Measurements from ENCODE around the gene IDH3G. TPM values are rescaled to one million over a fixed set of nuclear protein-coding genes. Genes with fewer than 3 reads are reported as not detected.

IDH3G gene
- total and polyA plus RNA-seq, 4 donors: 33.3 to 72.5 (median 47.6) TPM

DNA sequence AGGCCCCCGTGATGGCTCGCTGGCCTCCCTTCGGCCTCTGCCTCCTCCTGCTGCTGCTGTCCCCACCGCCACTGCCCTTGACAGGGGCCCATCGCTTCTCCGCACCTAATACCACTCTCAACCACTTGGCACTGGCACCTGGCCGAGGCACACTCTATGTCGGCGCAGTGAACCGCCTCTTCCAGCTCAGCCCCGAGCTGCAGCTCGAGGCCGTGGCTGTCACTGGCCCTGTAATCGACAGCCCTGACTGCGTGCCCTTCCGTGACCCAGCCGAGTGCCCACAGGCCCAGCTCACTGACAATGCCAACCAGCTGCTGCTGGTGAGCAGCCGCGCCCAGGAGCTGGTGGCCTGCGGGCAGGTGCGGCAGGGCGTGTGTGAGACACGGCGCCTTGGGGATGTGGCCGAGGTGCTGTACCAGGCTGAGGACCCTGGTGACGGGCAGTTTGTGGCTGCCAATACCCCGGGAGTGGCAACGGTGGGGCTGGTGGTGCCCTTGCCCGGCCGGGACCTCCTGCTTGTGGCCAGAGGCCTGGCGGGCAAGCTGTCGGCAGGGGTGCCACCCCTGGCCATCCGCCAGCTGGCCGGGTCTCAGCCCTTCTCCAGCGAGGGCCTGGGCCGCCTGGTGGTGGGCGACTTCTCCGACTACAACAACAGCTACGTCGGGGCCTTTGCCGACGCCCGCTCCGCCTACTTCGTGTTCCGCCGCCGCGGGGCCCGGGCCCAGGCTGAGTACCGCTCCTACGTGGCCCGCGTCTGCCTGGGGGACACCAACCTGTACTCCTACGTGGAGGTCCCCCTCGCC, 27.1 kb downstream of the IDH3G start:
- peak; percentile 50 to 76 for DNase-seq
- WGBS, 2 donors: 84 to 91% methylated on average over 56 of the region's 56 CpGs
- H3K36me3 ChIP-seq (ENCODE audit: control insufficient read depth in 1 of 2, insufficient read depth in 2 of 2, low read length in 1 of 2): no peaks in the 10 kb centered on the region
- H3K4me1 ChIP-seq (ENCODE audit: control insufficient read depth in 1 of 2, insufficient read depth in 2 of 2, low read length in 2 of 2): no peaks in the 10 kb centered on the region
- no peak for ATAC-seq (ENCODE audit: low FRiP score)
- no peaks in the 10 kb centered on the region for H3K9me3 ChIP-seq (ENCODE audit: control insufficient read depth, low read length)
- H3K27me3 ChIP-seq (ENCODE audit: control insufficient read depth in 1 of 2, insufficient read depth in 2 of 2, low read length in 1 of 2): no peaks in the 10 kb centered on the region
- H3K4me3 ChIP-seq (ENCODE audit: low read length in 2 of 2): no peak overlapping the region
- no peak overlapping the region for H3K27ac ChIP-seq (ENCODE audit: low read depth in 1 of 2, low read length in 2 of 2)
- intact Hi-C loops (cut with DNase I): no loop called here

DNA sequence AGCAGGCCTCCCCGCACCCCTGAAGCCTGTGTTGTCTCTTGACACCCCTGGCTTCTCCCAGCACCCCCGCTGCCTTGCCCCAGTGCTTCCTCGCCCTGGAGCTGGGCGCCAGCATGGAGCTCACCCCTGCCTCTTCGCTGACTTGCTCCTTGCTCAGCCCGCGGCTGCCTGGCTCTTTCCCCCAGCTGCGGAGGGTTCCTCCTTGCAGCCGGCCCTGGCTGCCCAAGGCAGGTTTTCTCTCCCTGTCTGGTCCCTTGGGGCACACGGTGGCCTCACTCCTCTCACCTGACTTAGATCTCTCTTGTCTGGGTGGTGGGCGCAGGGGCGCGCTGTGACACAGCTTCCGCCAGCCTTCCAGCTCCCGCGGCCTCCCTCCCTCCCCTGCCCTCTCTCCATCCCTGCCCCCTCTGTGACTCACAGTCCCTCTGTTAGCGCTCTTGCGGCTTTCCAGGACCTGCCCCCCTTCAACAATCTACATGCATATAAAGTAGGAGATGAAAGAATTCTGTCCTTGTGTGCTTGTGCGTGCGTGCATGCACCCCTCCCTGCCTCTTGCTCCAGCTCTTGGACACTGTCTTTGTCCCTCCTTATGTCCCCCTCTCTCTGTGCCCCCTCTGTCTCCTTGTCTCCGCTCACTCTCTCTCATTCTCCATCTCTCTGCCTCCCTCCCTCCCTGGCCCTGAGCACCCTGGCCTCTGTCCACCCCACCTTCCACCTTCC, 27.9 kb downstream of the IDH3G start:
- Histone ChIP-seq H3K4me3 (ENCODE audit: low read length in 2 of 2) (no peak overlapping the region), H3K36me3 (ENCODE audit: control insufficient read depth in 1 of 2, insufficient read depth in 2 of 2, low read length in 1 of 2) (no peaks in the 10 kb centered on the region), H3K27me3 (ENCODE audit: control insufficient read depth in 1 of 2, insufficient read depth in 2 of 2, low read length in 1 of 2) (no peaks in the 10 kb centered on the region), H3K9me3 (ENCODE audit: control insufficient read depth, low read length) (no peaks in the 10 kb centered on the region), H3K4me1 (ENCODE audit: control insufficient read depth in 1 of 2, insufficient read depth in 2 of 2, low read length in 2 of 2) (no peaks in the 10 kb centered on the region), H3K27ac (ENCODE audit: low read depth in 1 of 2, low read length in 2 of 2) (peak overlapping the region in 1 of 2 donors; percentile 57)
- DNase-seq: peak; percentile 52 to 79
- ATAC-seq (ENCODE audit: low FRiP score): peak; percentile 8
- 39 to 60% methylated on average over 20 to 21 of the region's 21 CpGs for WGBS, 2 donors
- intact Hi-C loops (cut with DNase I): no loop called here

DNA sequence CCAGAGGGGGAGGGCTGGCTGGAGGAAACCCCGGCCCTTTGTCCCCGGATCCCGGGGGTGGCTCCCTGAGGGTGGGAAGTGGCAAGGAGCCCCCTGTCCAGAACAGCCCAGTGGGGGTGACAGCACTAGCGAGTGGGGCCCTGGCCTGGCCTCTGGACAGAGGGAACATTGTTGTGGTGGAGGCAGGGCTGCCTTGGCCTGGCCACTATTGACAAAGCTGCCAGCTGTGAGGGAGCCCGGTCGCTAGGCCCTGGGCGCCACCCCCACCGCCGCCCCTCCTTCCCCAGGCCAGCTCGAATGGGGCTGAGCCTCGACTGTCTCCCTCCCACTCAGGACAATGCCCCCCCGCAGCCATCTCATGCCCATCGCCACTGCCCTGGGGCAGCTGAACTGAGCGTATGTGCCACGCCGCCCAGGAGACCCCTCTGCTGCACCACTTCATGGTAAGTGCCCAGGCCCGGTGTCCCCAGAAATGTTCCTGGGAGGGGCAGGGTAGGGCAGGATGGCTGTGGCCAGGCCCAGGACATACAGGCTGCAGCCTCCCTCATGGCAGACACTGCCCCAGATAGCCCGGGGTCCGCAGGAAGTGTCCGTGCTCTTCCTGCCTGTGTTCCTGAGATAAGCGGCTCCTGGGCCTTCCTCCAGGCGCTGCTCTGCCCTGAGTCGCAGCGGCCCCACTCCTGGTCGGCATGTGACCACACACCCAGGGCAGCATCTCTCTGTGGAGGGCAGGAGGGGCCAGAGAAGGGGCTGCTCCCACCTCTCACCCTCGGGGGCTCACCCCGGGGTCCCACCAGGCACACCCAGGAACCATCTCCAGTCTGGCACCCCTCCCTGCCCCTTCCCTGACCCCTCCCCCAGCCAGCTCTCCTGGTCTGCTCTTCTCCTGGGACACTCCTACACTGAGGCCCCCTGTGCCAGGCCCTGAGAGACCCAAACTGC, 28.8 kb downstream of the IDH3G start:
- Histone ChIP-seq H3K9me3 (ENCODE audit: control insufficient read depth, low read length) (no peaks in the 10 kb centered on the region), H3K27ac (ENCODE audit: low read depth in 1 of 2, low read length in 2 of 2) (peak overlapping the region in 1 of 2 donors; percentile 57), H3K4me1 (ENCODE audit: control insufficient read depth in 1 of 2, insufficient read depth in 2 of 2, low read length in 2 of 2) (no peaks in the 10 kb centered on the region), H3K4me3 (ENCODE audit: low read length in 2 of 2) (no peak overlapping the region), H3K27me3 (ENCODE audit: control insufficient read depth in 1 of 2, insufficient read depth in 2 of 2, low read length in 1 of 2) (no peaks in the 10 kb centered on the region), H3K36me3 (ENCODE audit: control insufficient read depth in 1 of 2, insufficient read depth in 2 of 2, low read length in 1 of 2) (no peaks in the 10 kb centered on the region)
- ATAC-seq (ENCODE audit: low FRiP score) (peak; percentile 20), DNase-seq (peak in 1 of 2 donors; percentile 50)
- WGBS, 2 donors: 51 to 66% methylated on average over 27 of the region's 27 CpGs
- intact Hi-C loops (cut with DNase I): loop anchor here in 1 of 2 donors (2.0 kb wide), 1 partner anchor 187 kb away; no protein-coding TSS in a partner anchor

DNA sequence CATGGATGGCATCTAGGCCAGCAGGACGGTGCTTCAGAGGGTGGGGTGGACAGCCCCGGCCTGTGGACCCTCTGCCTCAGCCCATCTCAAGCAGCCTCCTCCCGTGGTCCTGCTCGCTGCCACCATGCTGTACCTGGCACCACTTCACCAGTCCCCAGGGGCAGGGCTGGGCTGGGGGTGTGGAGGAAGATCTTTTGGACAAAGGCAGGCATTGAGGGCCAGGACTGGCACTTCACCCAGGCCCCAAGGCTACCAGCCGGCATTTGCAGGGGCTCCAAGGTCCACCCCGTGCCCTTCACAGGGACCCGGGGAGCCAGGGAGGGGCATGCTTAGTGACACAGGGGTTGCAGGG, 29.4 kb downstream of the IDH3G start:
- WGBS, 2 donors: 71 to 83% methylated on average over 7 of the region's 7 CpGs
- DNase-seq (peak; percentile 41 to 73), ATAC-seq (ENCODE audit: low FRiP score) (no peak)
- intact Hi-C loops (cut with DNase I): loop anchor here (2.0 to 5.0 kb wide), 3 partner anchors 173 to 188 kb away; partner anchors contain the start of gene NAA10 (in 1 of the 2)
- H3K9me3 ChIP-seq (ENCODE audit: control insufficient read depth, low read length): no peaks in the 10 kb centered on the region
- no peaks in the 10 kb centered on the region for H3K27me3 ChIP-seq (ENCODE audit: control insufficient read depth in 1 of 2, insufficient read depth in 2 of 2, low read length in 1 of 2)
- H3K36me3 ChIP-seq (ENCODE audit: control insufficient read depth in 1 of 2, insufficient read depth in 2 of 2, low read length in 1 of 2): no peaks in the 10 kb centered on the region
- H3K27ac ChIP-seq (ENCODE audit: low read depth in 1 of 2, low read length in 2 of 2): no peak overlapping the region
- H3K4me3 ChIP-seq (ENCODE audit: low read length in 2 of 2): no peak overlapping the region
- H3K4me1 ChIP-seq (ENCODE audit: control insufficient read depth in 1 of 2, insufficient read depth in 2 of 2, low read length in 2 of 2): no peaks in the 10 kb centered on the region

DNA sequence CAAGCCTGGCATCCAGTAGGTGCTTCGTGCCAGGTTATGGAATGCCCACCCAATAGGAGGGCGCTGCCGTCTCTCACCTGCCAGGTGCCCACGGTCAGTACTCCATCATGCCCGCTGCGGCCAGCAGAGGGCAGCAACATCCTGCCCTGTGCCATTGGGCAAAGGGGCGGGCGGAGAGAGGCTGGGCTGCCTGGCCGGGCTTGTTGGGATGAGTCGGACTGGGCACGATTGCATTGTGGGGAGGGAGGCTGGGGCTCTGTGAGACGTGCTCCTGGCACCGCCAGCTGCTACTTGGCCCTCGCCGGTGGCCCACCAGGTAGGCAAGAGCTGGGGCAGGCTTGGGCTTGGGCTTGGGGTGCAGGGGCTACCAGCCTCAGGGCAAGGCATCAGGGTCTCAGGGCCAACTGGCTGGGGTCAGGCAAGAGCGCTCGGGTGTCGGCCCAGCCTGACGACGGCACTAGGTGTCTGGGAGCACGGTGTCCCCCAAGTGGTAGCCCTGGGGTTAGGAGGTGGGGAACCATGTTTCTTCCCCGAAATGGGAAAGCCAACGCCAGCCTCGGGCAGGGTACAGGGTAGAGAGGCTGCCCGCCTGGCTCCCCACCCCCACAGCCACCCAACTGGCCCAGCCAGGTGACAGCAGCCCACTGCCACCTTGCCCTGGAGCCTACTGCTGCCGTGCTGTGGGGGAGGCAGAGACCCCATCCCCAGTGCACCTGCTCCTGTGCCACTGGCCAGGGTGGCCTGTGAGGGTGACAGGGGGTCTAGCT, 30.0 kb downstream of the IDH3G start, which contains the start of gene PLXNB3:
Gene PLXNB3 (plus strand): TSS at position 261 of the 767 bp plus-strand sequence. CDS start 1,287 bp downstream, outside the sequence.
- no peaks in the 10 kb centered on the region for H3K4me1 ChIP-seq (ENCODE audit: control insufficient read depth in 1 of 2, insufficient read depth in 2 of 2, low read length in 2 of 2)
- WGBS, 2 donors: 25 to 37% methylated on average over 26 of the region's 26 CpGs
- H3K27me3 ChIP-seq (ENCODE audit: control insufficient read depth in 1 of 2, insufficient read depth in 2 of 2, low read length in 1 of 2): no peaks in the 10 kb centered on the region
- H3K9me3 ChIP-seq (ENCODE audit: control insufficient read depth, low read length): no peaks in the 10 kb centered on the region
- peak; percentile 77 for ATAC-seq (ENCODE audit: low FRiP score)
- no peak within 1 kb of the TSS for H3K4me3 ChIP-seq (ENCODE audit: low read length in 2 of 2)
- peak; percentile 89 to 93 for DNase-seq
- no peaks in the 10 kb centered on the region for H3K36me3 ChIP-seq (ENCODE audit: control insufficient read depth in 1 of 2, insufficient read depth in 2 of 2, low read length in 1 of 2)
- H3K27ac ChIP-seq (ENCODE audit: low read depth in 1 of 2, low read length in 2 of 2): no peak within 1 kb of the TSS
- intact Hi-C loops (cut with DNase I): loop anchor here (2.0 to 5.0 kb wide), 3 partner anchors 173 to 189 kb away; partner anchors contain the start of gene NAA10 (in 1 of the 2)

DNA sequence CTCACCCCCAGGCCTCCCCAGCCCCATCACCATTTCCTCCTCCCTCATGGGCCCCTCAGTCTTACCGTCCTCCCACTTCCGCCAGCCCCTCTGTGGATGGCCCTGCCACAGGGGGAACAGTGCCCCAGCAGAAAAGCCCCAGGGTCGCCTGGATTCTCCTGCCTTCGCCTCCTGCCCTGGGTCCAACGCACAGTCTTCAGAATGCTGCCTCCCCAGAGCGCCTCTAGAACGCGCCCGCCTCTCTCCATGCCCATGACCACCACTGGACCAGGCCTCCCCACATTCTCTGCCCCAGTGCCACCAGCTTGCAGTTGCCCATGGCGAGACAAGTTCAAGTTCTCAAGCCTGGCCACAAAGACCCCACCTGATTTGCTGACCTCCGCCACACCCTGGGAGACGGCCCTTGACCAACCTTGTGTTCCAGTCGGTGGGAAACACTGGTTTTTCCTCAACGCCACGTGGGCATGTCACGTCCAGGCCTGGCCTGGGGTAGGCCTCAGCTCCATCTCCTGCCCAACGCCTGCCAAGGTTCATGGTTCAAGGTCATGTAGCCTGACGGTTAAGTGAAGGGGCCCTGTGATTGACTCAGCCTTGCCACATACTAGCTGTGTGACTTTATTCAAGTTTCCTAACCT, 30.8 kb downstream of the IDH3G start:
- DNase-seq (peak in 1 of 2 donors; percentile 41), ATAC-seq (ENCODE audit: low FRiP score) (no peak)
- no peaks in the 10 kb centered on the region for H3K9me3 ChIP-seq (ENCODE audit: control insufficient read depth, low read length)
- no peaks in the 10 kb centered on the region for H3K4me1 ChIP-seq (ENCODE audit: control insufficient read depth in 1 of 2, insufficient read depth in 2 of 2, low read length in 2 of 2)
- no peaks in the 10 kb centered on the region for H3K27me3 ChIP-seq (ENCODE audit: control insufficient read depth in 1 of 2, insufficient read depth in 2 of 2, low read length in 1 of 2)
- H3K27ac ChIP-seq (ENCODE audit: low read depth in 1 of 2, low read length in 2 of 2): no peak overlapping the region
- 88 to 90% methylated on average over 18 of the region's 18 CpGs for WGBS, 2 donors
- intact Hi-C loops (cut with DNase I): loop anchor here in 1 of 2 donors (5.0 kb wide), 2 partner anchors 174 to 189 kb away; partner anchors contain the start of gene NAA10
- no peak overlapping the region for H3K4me3 ChIP-seq (ENCODE audit: low read length in 2 of 2)
- no peaks in the 10 kb centered on the region for H3K36me3 ChIP-seq (ENCODE audit: control insufficient read depth in 1 of 2, insufficient read depth in 2 of 2, low read length in 1 of 2)

DNA sequence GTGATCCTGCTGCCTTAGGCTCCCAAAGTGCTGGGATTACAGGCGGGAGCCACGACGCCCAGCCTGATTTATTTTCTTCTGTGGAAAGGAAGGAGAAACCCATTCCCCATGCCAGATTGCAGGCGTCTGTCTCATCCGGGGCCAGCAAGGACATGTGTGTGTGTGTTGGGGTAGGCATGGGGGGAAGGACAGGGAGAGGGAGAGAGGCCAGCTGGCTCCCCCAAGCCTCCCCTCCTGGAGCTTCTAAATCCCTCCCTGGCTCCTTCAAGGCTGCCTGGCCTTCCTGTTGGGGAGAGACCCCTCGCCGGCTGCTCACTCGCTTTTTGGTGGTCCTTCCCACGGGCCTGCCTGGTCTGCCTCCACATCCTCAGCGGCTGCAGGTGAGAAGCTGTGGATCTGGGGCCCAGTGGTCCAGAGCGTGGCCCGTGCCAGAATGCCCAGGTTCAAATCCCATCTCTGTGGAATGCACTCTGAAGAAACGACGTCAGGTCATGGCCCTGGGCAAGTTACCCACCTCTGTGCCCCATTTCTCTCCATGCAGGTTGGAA, 31.5 kb downstream of the IDH3G start:
- intact Hi-C loops (cut with DNase I): loop anchor here in 1 of 2 donors (5.0 kb wide), 2 partner anchors 175 to 190 kb away; partner anchors contain the start of gene NAA10
- no peaks in the 10 kb centered on the region for H3K4me1 ChIP-seq (ENCODE audit: control insufficient read depth in 1 of 2, insufficient read depth in 2 of 2, low read length in 2 of 2)
- DNase-seq: peak in 1 of 2 donors; percentile 33

More for the DNA sequence above, 31.5 kb downstream of the IDH3G start:
- no peak overlapping the region for H3K27ac ChIP-seq (ENCODE audit: low read depth in 1 of 2, low read length in 2 of 2)
- no peak overlapping the region for H3K4me3 ChIP-seq (ENCODE audit: low read length in 2 of 2)
- H3K36me3 ChIP-seq (ENCODE audit: control insufficient read depth in 1 of 2, insufficient read depth in 2 of 2, low read length in 1 of 2): no peaks in the 10 kb centered on the region
- WGBS, 2 donors: 90 to 91% methylated on average over 14 of the region's 14 CpGs
- H3K27me3 ChIP-seq (ENCODE audit: control insufficient read depth in 1 of 2, insufficient read depth in 2 of 2, low read length in 1 of 2): no peaks in the 10 kb centered on the region
- no peak for ATAC-seq (ENCODE audit: low FRiP score)
- H3K9me3 ChIP-seq (ENCODE audit: control insufficient read depth, low read length): no peaks in the 10 kb centered on the region
